Suprapubic skin (tissue), 4 donors: ENCODE results near the gene C18orf63.

Source experiments
- CTCF ChIP-seq, 2 donors: fragments of 200-600 bp in 1 of 2; fragments of 450-650 bp in 1 of 2; sonication (generic) in 1 of 2; IDR thresholded peaks; one replicate each; pipeline ENCODE4 v1.5.1; 2016 to 2019; ENCODE audit warnings: antibody characterized with exemption in 2 of 2, mild to moderate bottlenecking in 1 of 2, moderate library complexity in 1 of 2
- POLR2A ChIP-seq, 2 donors: fragments of 450-650 bp; IDR thresholded peaks; one replicate each; pipeline ENCODE4 v1.6.1; 2017; ENCODE audit warnings: antibody characterized with exemption in 2 of 2, mild to moderate bottlenecking in 2 of 2, moderate library complexity in 2 of 2
- POLR2AphosphoS5 ChIP-seq, 3 donors: sonication (generic); formaldehyde crosslinking; IDR thresholded peaks; one replicate each; pipeline ENCODE4 v1.6.1; 2017; ENCODE audit warnings: antibody characterized with exemption in 3 of 3

- TF ChIP-seq POLR2A (IDR thresholded peaks at IDR 0.05) (no peak), CTCF (IDR thresholded peaks at IDR 0.05) (no peak), POLR2AphosphoS5 (IDR thresholded peaks at IDR 0.05) (no peak)
Measured at GRCh38 chr18:74303936-74304335, 11.7 kb upstream of the C18orf63 start.
